ENCODE data around the gene USH2A.

The USH2A gene

GRCh38 chr1:215844777-215845176, 578.5 kb downstream of the USH2A start:
- H3K4me3 ChIP-seq (ENCODE audit: extremely low read depth, insufficient read depth, low read length, poor library complexity, severe bottlenecking), result no peak overlapping the region
- WGBS, 2 experiments (ENCODE audit: insufficient coverage in 2 of 2), result no CpG with 5 or more reads among the region's 2 CpGs
- peak overlapping the region; percentile 58 for H3K27ac ChIP-seq (ENCODE audit: low read depth, low read length, severe bottlenecking)
- H3K36me3 ChIP-seq (ENCODE audit: control insufficient read depth, insufficient read depth, low read length), result no peaks in the 10 kb centered on the region
- no peaks in the 10 kb centered on the region for H3K4me1 ChIP-seq (ENCODE audit: control insufficient read depth, insufficient read depth, low read length, poor library complexity, severe bottlenecking)
- H3K9me3 ChIP-seq (ENCODE audit: control insufficient read depth, low read length), result no peaks in the 10 kb centered on the region

- no peak overlapping the region for H3K27ac ChIP-seq (ENCODE audit: low read depth, low read length, severe bottlenecking)
- H3K4me1 ChIP-seq (ENCODE audit: control insufficient read depth, insufficient read depth, low read length, poor library complexity, severe bottlenecking), result no peaks in the 10 kb centered on the region
- WGBS, 2 experiments (ENCODE audit: insufficient coverage in 2 of 2), result 92% methylated on average over 2 of the region's 4 CpGs; no CpG with 5 or more reads in 1 of the 2 experiments
- no peaks in the 10 kb centered on the region for H3K9me3 ChIP-seq (ENCODE audit: control insufficient read depth, low read length)
- H3K4me3 ChIP-seq (ENCODE audit: extremely low read depth, insufficient read depth, low read length, poor library complexity, severe bottlenecking), result no peak overlapping the region
- no peaks in the 10 kb centered on the region for H3K36me3 ChIP-seq (ENCODE audit: control insufficient read depth, insufficient read depth, low read length)
These were observed 579.0 kb downstream of the USH2A start for GRCh38 chr1:215844266-215844665.

- Histone ChIP-seq H3K27ac (ENCODE audit: low read depth, low read length, severe bottlenecking) (no peak overlapping the region), H3K9me3 (ENCODE audit: control insufficient read depth, low read length) (no peaks in the 10 kb centered on the region), H3K4me3 (ENCODE audit: extremely low read depth, insufficient read depth, low read length, poor library complexity, severe bottlenecking) (no peak overlapping the region), H3K4me1 (ENCODE audit: control insufficient read depth, insufficient read depth, low read length, poor library complexity, severe bottlenecking) (no peaks in the 10 kb centered on the region), H3K36me3 (ENCODE audit: control insufficient read depth, insufficient read depth, low read length) (no peaks in the 10 kb centered on the region)
- 100% methylated on average over 1 of the region's 3 CpGs; no CpG with 5 or more reads in 1 of the 2 experiments for WGBS, 2 experiments (ENCODE audit: insufficient coverage in 2 of 2)
These were observed 580.3 kb downstream of the USH2A start for GRCh38 chr1:215842905-215843304.

DNA sequence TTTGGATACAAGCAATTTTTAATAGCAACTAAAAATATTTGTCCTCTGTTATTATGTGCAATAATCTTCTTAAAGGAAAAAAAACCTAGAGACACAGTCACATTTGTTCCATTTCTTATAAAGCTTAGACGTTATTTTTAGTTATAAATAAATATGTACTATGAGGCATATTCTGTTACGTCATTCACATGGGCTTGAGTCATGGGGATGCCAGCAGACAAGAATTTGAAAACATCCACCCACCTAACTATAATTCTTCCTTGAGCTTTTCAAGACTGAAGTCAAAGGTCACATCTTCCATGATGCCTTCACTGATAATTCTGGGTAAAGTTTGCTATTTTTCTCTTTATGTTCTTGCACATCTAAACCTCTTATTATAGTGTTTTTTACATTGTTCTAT, 587.3 kb downstream of the USH2A start:
- Histone ChIP-seq H3K9me3 (ENCODE audit: control insufficient read depth, low read length) (no peaks in the 10 kb centered on the region), H3K27ac (ENCODE audit: low read depth, low read length, severe bottlenecking) (no peak overlapping the region), H3K36me3 (ENCODE audit: control insufficient read depth, insufficient read depth, low read length) (no peaks in the 10 kb centered on the region), H3K4me3 (ENCODE audit: extremely low read depth, insufficient read depth, low read length, poor library complexity, severe bottlenecking) (no peak overlapping the region), H3K4me1 (ENCODE audit: control insufficient read depth, insufficient read depth, low read length, poor library complexity, severe bottlenecking) (no peaks in the 10 kb centered on the region)
- no CpG with 5 or more reads among the region's 2 CpGs for WGBS, 2 experiments (ENCODE audit: insufficient coverage in 2 of 2)

GRCh38 chr1:215833941-215834729, 589.1 kb downstream of the USH2A start:
- Histone ChIP-seq H3K4me3 (ENCODE audit: extremely low read depth, insufficient read depth, low read length, poor library complexity, severe bottlenecking) (no peak overlapping the region), H3K4me1 (ENCODE audit: control insufficient read depth, insufficient read depth, low read length, poor library complexity, severe bottlenecking) (no peaks in the 10 kb centered on the region), H3K36me3 (ENCODE audit: control insufficient read depth, insufficient read depth, low read length) (no peaks in the 10 kb centered on the region), H3K9me3 (ENCODE audit: control insufficient read depth, low read length) (no peaks in the 10 kb centered on the region), H3K27ac (ENCODE audit: low read depth, low read length, severe bottlenecking) (no peak overlapping the region)
- 80% methylated on average over 1 of the region's 3 CpGs; no CpG with 5 or more reads in 1 of the 2 experiments for WGBS, 2 experiments (ENCODE audit: insufficient coverage in 2 of 2)

DNA sequence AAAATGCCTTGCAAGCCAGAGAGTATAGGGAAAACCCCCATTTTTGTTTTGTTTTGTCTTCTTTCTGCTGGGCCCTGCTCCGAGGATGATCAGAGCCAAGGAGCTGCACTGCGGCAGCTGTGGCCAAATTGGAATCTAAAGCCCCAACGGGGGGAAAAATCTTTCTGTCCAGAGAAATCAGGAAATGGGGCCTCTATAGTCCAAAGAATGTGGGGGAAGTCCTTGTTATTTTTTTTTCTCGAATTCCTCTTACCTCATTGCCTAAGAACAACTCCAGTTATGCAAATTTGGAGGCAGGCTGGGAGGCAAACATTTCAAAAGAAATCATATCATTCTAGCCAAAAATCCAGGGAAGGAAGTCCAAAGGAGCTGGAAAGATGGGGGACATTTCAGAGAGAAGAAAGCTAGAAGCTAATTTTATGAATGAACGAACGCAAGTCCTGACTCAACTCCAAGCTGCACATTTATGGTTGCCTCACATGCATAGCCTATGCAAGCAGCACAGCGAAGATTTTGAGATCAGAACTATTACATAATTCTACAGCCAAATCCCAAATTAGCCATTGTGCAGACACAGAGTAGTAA, 592.9 kb downstream of the USH2A start:
- WGBS, 2 experiments (ENCODE audit: insufficient coverage in 2 of 2), result 78 to 94% methylated on average over 3 of the region's 7 CpGs
- no peak overlapping the region for H3K27ac ChIP-seq (ENCODE audit: low read depth, low read length, severe bottlenecking)

DNA sequence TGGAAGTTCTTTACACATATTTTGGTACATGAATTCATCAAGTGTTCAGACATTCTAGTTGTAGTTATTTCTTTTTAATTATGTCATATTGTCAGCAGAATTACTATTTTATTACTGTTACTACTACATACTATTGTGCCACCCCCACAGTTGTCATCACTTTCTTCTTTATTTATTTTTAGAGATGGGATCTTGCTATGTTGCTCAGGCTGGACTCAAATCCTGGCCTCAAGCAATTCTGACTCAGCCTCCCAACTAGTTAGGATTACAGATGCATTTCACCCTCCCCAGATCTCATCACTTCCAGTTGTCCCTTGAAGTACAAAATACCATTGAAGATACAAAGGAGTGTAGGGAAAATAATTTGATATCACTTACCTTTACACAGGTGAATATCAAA, 598.2 kb downstream of the USH2A start:
- H3K36me3 ChIP-seq (ENCODE audit: control insufficient read depth, insufficient read depth, low read length), result no peaks in the 10 kb centered on the region

More for the DNA sequence above, 592.9 kb downstream of the USH2A start:
- no peaks in the 10 kb centered on the region for H3K36me3 ChIP-seq (ENCODE audit: control insufficient read depth, insufficient read depth, low read length)
- no peaks in the 10 kb centered on the region for H3K9me3 ChIP-seq (ENCODE audit: control insufficient read depth, low read length)
- H3K4me3 ChIP-seq (ENCODE audit: extremely low read depth, insufficient read depth, low read length, poor library complexity, severe bottlenecking), result no peak overlapping the region
- H3K4me1 ChIP-seq (ENCODE audit: control insufficient read depth, insufficient read depth, low read length, poor library complexity, severe bottlenecking), result no peaks in the 10 kb centered on the region

DNA sequence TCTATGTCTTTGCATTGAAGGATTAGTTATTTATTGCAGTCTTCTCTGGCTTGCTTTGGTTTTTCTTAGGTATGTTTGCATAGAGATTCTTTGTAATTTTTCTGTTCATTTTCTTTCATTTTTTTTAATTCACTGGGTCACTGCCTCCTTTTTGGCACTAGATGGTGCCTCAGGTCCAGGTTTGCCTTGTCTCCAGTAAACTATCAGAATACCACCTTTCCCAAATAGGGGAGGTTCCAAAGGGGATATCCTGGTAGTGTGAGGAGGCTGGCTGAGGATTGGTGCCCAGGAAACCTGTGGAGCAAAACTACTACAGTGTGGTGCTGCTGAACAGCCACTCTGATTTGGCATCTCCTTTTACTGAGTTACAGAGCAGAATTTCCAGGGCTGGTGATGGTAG, 599.0 kb downstream of the USH2A start:
- no peak overlapping the region for H3K27ac ChIP-seq (ENCODE audit: low read depth, low read length, severe bottlenecking)
- H3K36me3 ChIP-seq (ENCODE audit: control insufficient read depth, insufficient read depth, low read length), result no peaks in the 10 kb centered on the region
- no peaks in the 10 kb centered on the region for H3K9me3 ChIP-seq (ENCODE audit: control insufficient read depth, low read length)
- H3K4me1 ChIP-seq (ENCODE audit: control insufficient read depth, insufficient read depth, low read length, poor library complexity, severe bottlenecking), result no peaks in the 10 kb centered on the region
- no peak overlapping the region for H3K4me3 ChIP-seq (ENCODE audit: extremely low read depth, insufficient read depth, low read length, poor library complexity, severe bottlenecking)

More for the DNA sequence above, 598.2 kb downstream of the USH2A start:
- Histone ChIP-seq H3K4me3 (ENCODE audit: extremely low read depth, insufficient read depth, low read length, poor library complexity, severe bottlenecking) (no peak overlapping the region), H3K27ac (ENCODE audit: low read depth, low read length, severe bottlenecking) (no peak overlapping the region), H3K9me3 (ENCODE audit: control insufficient read depth, low read length) (no peaks in the 10 kb centered on the region), H3K4me1 (ENCODE audit: control insufficient read depth, insufficient read depth, low read length, poor library complexity, severe bottlenecking) (no peaks in the 10 kb centered on the region)

GRCh38 chr1:215819114-215819513, 604.1 kb downstream of the USH2A start:
- Histone ChIP-seq H3K4me1 (ENCODE audit: control insufficient read depth, insufficient read depth, low read length, poor library complexity, severe bottlenecking) (no peaks in the 10 kb centered on the region), H3K27ac (ENCODE audit: low read depth, low read length, severe bottlenecking) (no peak overlapping the region)
- no CpG with 5 or more reads among the region's 2 CpGs for WGBS, 2 experiments (ENCODE audit: insufficient coverage in 2 of 2)

DNA sequence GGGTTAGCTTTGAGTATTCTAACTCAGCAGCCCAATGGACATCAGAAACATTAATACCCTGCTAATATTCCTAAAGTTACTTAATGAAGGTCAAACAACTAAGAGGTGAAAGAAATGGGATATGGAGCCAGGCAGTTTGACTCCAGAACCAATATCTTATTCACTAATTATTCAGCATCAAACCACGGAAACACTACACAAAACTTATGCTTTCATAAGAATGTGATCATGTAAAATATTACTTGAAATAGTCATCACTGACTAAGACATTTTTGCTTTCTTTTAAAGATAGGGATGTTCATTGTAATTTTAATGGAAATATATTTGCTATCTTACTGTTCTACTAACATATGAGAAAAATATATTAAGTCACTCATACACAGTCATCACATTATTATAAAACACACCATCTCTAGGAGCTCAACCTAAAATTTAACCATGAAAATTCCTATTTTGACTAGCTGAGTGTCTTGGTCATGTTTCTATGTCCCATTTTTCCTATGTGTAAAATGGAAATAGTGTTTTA, 615.3 kb downstream of the USH2A start:
- no peaks in the 10 kb centered on the region for H3K4me1 ChIP-seq (ENCODE audit: control insufficient read depth, insufficient read depth, low read length, poor library complexity, severe bottlenecking)
- no peaks in the 10 kb centered on the region for H3K36me3 ChIP-seq (ENCODE audit: control insufficient read depth, insufficient read depth, low read length)
- H3K9me3 ChIP-seq (ENCODE audit: control insufficient read depth, low read length), result peaks cover 14% of the 10 kb centered on the region
- H3K4me3 ChIP-seq (ENCODE audit: extremely low read depth, insufficient read depth, low read length, poor library complexity, severe bottlenecking), result no peak overlapping the region
- WGBS, 2 experiments (ENCODE audit: insufficient coverage in 2 of 2), result no CpG with 5 or more reads among the region's 1 CpG
- H3K27ac ChIP-seq (ENCODE audit: low read depth, low read length, severe bottlenecking), result no peak overlapping the region

More at GRCh38 chr1:215819114-215819513, 604.1 kb downstream of the USH2A start:
- Histone ChIP-seq H3K4me3 (ENCODE audit: extremely low read depth, insufficient read depth, low read length, poor library complexity, severe bottlenecking) (no peak overlapping the region), H3K36me3 (ENCODE audit: control insufficient read depth, insufficient read depth, low read length) (no peaks in the 10 kb centered on the region), H3K9me3 (ENCODE audit: control insufficient read depth, low read length) (no peaks in the 10 kb centered on the region)

GRCh38 chr1:215807218-215807617, 616.0 kb downstream of the USH2A start:
- H3K27ac ChIP-seq (ENCODE audit: low read depth, low read length, severe bottlenecking), result no peak overlapping the region
- no peaks in the 10 kb centered on the region for H3K4me1 ChIP-seq (ENCODE audit: control insufficient read depth, insufficient read depth, low read length, poor library complexity, severe bottlenecking)
- peaks cover 8% of the 10 kb centered on the region for H3K9me3 ChIP-seq (ENCODE audit: control insufficient read depth, low read length)
- no peaks in the 10 kb centered on the region for H3K36me3 ChIP-seq (ENCODE audit: control insufficient read depth, insufficient read depth, low read length)
- no peak overlapping the region for H3K4me3 ChIP-seq (ENCODE audit: extremely low read depth, insufficient read depth, low read length, poor library complexity, severe bottlenecking)
- 92 to 100% methylated on average over 1 to 3 of the region's 4 CpGs for whole genome bisulfite sequencing, 2 experiments (ENCODE audit: insufficient coverage in 2 of 2)
